ENCODE data around the gene MYOG.

GRCh38 chr1:203080456-203080855, 5.4 kb downstream of the MYOG start:
- no peak for TF ChIP-seq CTCF (conservative IDR thresholded peaks at IDR 0.05; ENCODE audit: low read length)
- TF ChIP-seq EZH2phosphoT487 (IDR thresholded peaks at IDR 0.05; ENCODE audit: borderline replicate concordance), result no peak
